Right atrium auricular region (tissue), 2 donors: ENCODE data around the gene USH1G. TPM values are rescaled to one million over a fixed set of nuclear protein-coding genes. Genes with fewer than 3 reads are reported as not detected.

Experiments
- DNase-seq: peaks from one replicate; pipeline ENCODE4 v3.0.0-alpha.2; 2019; ENCODE audit warnings: low spot score
- H3K27ac ChIP-seq, 2 donors: fragments of 200-600 bp; sonication (generic); 1 replicate in 1 of 2; 2 replicates in 1 of 2; pipeline ENCODE4 v1.5.1; 2016 to 2019
- H3K27me3 ChIP-seq, 2 donors: fragments of 200-600 bp; sonication (generic); one replicate each; pipeline versions ENCODE4 v1.5.1 to v1.6.0; 2017 to 2019
- H3K36me3 ChIP-seq: fragments of 200-600 bp; sonication (generic); one replicate; pipeline ENCODE4 v1.5.1; 2016
- H3K4me1 ChIP-seq, 2 donors: fragments of 200-600 bp; sonication (generic); one replicate each; pipeline versions ENCODE4 v1.5.1 to v1.6.0; 2017 to 2019
- H3K4me3 ChIP-seq, 2 donors: fragments of 200-600 bp; sonication (generic); 1 replicate in 1 of 2; 2 replicates in 1 of 2; pipeline ENCODE4 v1.5.1; 2017 to 2019; ENCODE audit warnings: mild to moderate bottlenecking in 1 of 2, moderate library complexity in 1 of 2
- H3K9me3 ChIP-seq, 2 donors: fragments of 200-600 bp; sonication (generic); one replicate each; pipeline ENCODE4 v1.5.1; 2019
- total RNA-seq, 2 donors: library from RNA; depleted of rRNA; stranded (reverse); fragments of >200 nt; gene quantifications; one replicate each; pipeline ENCODE4 v1.1.0, GENCODE V29; 2016
- TF ChIP-seq, protein P1 (sequence below), 2 donors: fragments of 200-600 bp; sonication (generic); IDR thresholded peaks; one replicate each; pipeline ENCODE4 v1.5.1; 2019; ENCODE audit warnings: antibody characterized with exemption in 2 of 2

USH1G gene
- total RNA-seq, 2 donors from 2014 or later: 0.20 to 0.22 TPM

DNA sequence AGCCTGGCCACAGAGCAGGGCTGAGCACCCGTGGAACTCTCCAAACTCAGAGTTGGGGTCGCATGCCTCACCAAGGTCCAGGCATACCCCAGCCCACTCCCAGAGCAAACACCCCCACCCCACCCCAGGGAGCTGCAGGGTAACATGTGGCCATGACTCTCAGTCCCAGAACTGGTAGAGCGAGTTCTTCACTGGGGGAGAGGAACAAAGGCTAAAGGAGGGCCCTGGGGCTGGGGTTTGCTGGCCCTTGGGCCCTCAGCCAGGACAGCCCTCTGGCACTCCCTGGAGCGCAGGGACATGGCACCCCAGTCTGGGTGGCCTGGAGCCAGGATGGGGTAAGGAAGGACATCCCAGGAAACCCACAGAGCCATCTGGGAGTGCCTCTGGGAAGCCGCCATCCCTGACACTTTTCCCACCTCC, 45.3 kb upstream of the USH1G start:
- no peak overlapping the region for H3K4me3 ChIP-seq
- no peak overlapping the region for H3K27ac ChIP-seq
- DNase-seq: no peak
- no peaks in the 10 kb centered on the region for H3K9me3 ChIP-seq
- TF ChIP-seq, protein P1, sequence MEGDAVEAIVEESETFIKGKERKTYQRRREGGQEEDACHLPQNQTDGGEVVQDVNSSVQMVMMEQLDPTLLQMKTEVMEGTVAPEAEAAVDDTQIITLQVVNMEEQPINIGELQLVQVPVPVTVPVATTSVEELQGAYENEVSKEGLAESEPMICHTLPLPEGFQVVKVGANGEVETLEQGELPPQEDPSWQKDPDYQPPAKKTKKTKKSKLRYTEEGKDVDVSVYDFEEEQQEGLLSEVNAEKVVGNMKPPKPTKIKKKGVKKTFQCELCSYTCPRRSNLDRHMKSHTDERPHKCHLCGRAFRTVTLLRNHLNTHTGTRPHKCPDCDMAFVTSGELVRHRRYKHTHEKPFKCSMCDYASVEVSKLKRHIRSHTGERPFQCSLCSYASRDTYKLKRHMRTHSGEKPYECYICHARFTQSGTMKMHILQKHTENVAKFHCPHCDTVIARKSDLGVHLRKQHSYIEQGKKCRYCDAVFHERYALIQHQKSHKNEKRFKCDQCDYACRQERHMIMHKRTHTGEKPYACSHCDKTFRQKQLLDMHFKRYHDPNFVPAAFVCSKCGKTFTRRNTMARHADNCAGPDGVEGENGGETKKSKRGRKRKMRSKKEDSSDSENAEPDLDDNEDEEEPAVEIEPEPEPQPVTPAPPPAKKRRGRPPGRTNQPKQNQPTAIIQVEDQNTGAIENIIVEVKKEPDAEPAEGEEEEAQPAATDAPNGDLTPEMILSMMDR (IDR thresholded peaks at IDR 0.05): no peak
- H3K4me1 ChIP-seq: peaks cover 0 to 18% of the 10 kb centered on the region in 2 donors
- H3K27me3 ChIP-seq: no peaks in the 10 kb centered on the region
- no peaks in the 10 kb centered on the region for H3K36me3 ChIP-seq

DNA sequence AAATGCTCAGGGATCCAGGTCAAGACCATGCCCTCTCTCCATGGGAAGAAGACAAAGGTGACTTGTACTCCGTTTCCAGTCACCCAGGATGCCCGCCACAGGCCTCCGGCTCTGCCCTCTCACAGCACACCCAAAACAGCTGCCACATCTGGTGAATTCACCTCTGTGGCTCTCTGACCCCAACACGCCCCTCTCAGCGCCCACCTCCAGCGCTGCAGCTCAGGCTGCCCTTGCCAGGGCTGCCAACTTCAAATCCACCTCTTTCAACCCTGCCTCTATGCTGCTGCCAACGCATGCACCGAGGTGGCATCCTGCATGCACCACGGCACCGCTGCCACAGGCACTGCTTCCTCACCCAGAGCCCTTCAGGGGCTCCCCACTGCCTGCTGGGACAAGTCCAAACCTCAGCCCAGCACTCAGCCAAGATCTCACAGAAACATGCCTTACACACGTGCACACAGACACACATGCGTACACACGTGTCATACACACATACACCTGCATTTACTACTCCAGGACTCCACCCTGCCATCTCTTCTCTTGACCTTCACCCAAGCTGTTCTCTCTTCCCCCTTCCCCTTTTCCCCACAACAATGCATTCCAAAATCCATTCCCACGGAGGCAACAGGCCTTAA, 42.0 kb upstream of the USH1G start:
- TF ChIP-seq, protein P1 (IDR thresholded peaks at IDR 0.05): no peak
- H3K27ac ChIP-seq: no peak overlapping the region
- H3K9me3 ChIP-seq: no peaks in the 10 kb centered on the region

DNA sequence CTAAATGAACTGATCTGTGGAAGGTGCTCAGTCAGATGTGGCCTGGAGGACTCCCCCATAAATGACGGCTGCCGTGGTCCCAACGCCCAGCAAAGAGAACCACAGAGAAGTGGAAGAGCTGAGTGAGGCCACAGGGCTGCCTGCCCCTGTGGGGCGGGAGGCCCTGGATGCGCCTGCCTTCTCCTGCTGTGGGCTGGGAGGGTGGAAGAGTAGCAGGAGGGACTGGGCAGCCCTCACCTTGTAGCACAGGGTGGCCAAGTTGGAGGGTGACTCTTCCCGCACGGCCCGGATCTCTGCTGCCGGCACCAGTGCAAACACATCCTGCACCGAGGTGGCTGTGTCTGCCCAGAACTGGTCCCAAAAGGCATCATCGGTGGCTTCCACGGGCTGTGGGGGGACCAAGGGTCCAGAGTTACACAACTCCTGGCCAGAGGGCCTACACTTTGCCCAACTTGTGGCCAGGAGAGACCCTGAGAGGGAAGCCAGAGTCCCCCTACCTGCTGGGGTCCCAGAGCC, 41.2 kb upstream of the USH1G start:
- DNase-seq: no peak
- no peaks in the 10 kb centered on the region for H3K9me3 ChIP-seq
- no peaks in the 10 kb centered on the region for H3K36me3 ChIP-seq
- no peaks in the 10 kb centered on the region for H3K27me3 ChIP-seq
- H3K4me1 ChIP-seq: no peaks in the 10 kb centered on the region
- TF ChIP-seq, protein P1 (IDR thresholded peaks at IDR 0.05): no peak
- no peak overlapping the region for H3K27ac ChIP-seq
- no peak overlapping the region for H3K4me3 ChIP-seq

More for the DNA sequence above, 42.0 kb upstream of the USH1G start:
- DNase-seq: no peak
- H3K4me1 ChIP-seq: no peaks in the 10 kb centered on the region
- no peaks in the 10 kb centered on the region for H3K27me3 ChIP-seq
- no peaks in the 10 kb centered on the region for H3K36me3 ChIP-seq
- no peak overlapping the region for H3K4me3 ChIP-seq

DNA sequence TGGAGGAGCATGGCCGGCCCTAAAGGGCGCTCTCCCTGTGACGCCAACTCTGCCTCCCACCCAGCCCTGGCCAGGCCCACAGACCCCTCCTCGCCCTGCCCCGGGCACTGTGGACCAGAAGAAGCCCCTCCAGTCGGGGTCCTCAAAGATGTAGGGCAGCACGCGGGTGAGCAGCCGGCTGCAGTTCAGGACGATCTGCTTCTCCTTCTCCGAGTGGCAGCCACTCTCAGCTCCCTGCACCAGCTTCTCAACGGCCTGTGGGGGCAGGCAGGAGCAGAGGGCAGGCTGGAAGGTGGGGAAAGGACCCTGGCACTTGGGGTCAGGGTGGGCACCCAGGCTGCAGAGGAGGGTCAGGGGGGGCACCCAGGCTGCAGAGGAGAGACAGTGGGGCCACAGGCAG, 40.6 kb upstream of the USH1G start:
- TF ChIP-seq, protein P1 (IDR thresholded peaks at IDR 0.05): no peak
- no peak overlapping the region for H3K27ac ChIP-seq
- DNase-seq: no peak
- no peaks in the 10 kb centered on the region for H3K9me3 ChIP-seq
- no peaks in the 10 kb centered on the region for H3K27me3 ChIP-seq
- no peaks in the 10 kb centered on the region for H3K4me1 ChIP-seq
- H3K4me3 ChIP-seq: no peak overlapping the region
- no peaks in the 10 kb centered on the region for H3K36me3 ChIP-seq

DNA sequence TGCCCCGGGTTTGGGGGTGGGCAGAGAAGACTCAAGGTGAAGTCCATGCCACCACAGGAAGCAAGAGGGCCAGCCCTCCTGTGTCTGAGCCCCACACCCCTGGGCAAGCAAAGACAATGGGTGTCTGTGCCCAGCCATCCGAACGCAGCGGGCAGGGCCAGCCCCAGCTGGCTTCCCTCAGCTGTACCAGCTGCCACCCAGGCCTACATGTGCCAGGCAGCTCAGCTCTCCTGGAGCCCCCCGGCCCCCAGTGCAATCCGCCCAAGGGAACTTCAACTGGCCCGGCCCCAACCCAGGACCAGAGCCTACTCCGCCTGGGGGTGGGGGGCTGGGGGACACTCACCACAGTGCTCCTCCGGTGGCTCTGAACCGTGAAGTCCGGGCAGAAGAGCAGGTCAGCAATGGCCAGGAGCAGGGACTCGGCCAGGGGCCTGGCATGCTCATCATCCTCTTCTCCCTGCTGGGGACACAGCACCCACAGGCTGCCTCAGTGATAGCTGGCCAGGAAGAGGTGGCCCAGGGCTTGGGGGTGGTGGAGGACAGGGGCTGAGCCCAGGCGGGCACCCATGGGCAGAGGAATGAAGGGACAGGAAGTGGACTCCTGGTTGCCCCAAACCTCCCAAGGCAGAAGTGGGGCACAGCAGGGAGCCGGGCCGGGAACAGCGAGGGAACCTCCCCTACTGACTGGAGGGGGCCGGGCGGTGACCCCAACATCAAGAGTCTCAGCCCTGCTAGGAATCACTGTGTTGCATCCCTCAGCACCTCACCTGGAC, 39.8 kb upstream of the USH1G start:
- Histone ChIP-seq H3K27me3 (no peaks in the 10 kb centered on the region), H3K9me3 (no peaks in the 10 kb centered on the region), H3K27ac (no peak overlapping the region), H3K4me3 (no peak overlapping the region), H3K4me1 (no peaks in the 10 kb centered on the region), H3K36me3 (no peaks in the 10 kb centered on the region)
- TF ChIP-seq, protein P1 (IDR thresholded peaks at IDR 0.05): no peak
- no peak for DNase-seq
